Activated CD4-positive, alpha-beta memory T cell treated with anti-CD3 and anti-CD28 coated beads for 36 hours (primary cell): ENCODE measurements around the gene GUCY2C. TPM values are rescaled to one million over a fixed set of nuclear protein-coding genes. Genes with fewer than 3 reads are reported as not detected.

ENCODE experiments used
- CTCF ChIA-PET: fragments of 350-600 bp; sonication (Branson Sonifier 250); formaldehyde crosslinking; loops from one replicate; lab custom pipeline; 2021; ENCODE audit warnings: antibody characterized with exemption, inconsistent platforms; lab: Charles Lee
- POLR2A ChIA-PET: fragments of 350-600 bp; sonication (Branson Sonifier 250); formaldehyde crosslinking; loops from one replicate; lab custom pipeline; 2021; ENCODE audit warnings: antibody characterized with exemption; lab: Charles Lee
- DNase-seq: peaks from one replicate; pipeline ENCODE4 v3.0.0-alpha.2; 2020
- H3K27ac Mint-ChIP-seq: one replicate; pipeline ENCODE4 v1.8.0; 2021; ENCODE audit warnings: mixed read lengths
- H3K27me3 Mint-ChIP-seq: one replicate; pipeline ENCODE4 v1.8.0; 2021; ENCODE audit warnings: mixed read lengths
- H3K36me3 Mint-ChIP-seq: one replicate; pipeline ENCODE4 v1.8.0; 2021; ENCODE audit warnings: mixed read lengths
- H3K4me1 Mint-ChIP-seq: one replicate; pipeline ENCODE4 v1.8.0; 2021; ENCODE audit warnings: low read depth, mixed read lengths
- H3K4me3 Mint-ChIP-seq: one replicate; pipeline ENCODE4 v1.8.0; 2021; ENCODE audit warnings: mild to moderate bottlenecking, mixed read lengths
- H3K9me3 Mint-ChIP-seq: one replicate; pipeline ENCODE4 v1.8.0; 2021; ENCODE audit warnings: mixed read lengths
- intact Hi-C: fragments of 100-400 bp; cut with micrococcal nuclease; formaldehyde crosslinking; loops from one replicate; pipeline ENCODE4 v1.15.1; 2023
- total RNA-seq, 2 experiments: library from RNA; stranded (reverse); gene quantifications; one replicate each; pipeline ENCODE4 v1.2.3, GENCODE V29; 2021

Gene GUCY2C
- total RNA-seq, 2 experiments from 2014 or later = not detected

DNA sequence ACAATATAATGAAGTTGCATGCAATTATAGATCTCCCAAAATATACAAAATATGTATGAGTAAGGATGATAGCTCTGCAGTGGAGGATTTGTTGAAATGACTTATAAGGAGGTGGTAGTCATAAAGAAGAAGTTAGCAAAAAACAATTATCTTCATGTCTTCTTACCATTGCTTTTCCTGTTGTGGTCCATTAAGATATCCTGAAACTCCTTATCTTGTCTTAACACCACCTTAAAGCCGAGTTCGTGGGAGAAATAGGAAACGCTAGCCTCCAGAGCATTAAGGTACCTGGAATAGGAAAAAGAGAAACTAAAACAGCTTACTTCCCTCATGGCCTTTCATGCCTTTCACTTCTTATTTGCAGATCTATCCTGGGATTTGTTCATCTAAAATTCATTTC lies 15.2 kb downstream of the GUCY2C start:
- no peak for DNase-seq
- peaks cover 5% of the 10 kb centered on the region for H3K27me3 Mint-ChIP-seq
- intact Hi-C loops = loop anchor here (5.0 kb wide), 1 partner anchor 1021 kb away; no protein-coding TSS in a partner anchor
- no peak overlapping the region for H3K27ac Mint-ChIP-seq
- H3K9me3 Mint-ChIP-seq = no peaks in the 10 kb centered on the region
- no peaks in the 10 kb centered on the region for H3K36me3 Mint-ChIP-seq
- ChIA-PET CTCF (no interaction called here), POLR2A (no interaction called here)
- H3K4me1 Mint-ChIP-seq = peaks cover 5% of the 10 kb centered on the region
- no peak overlapping the region for H3K4me3 Mint-ChIP-seq

DNA sequence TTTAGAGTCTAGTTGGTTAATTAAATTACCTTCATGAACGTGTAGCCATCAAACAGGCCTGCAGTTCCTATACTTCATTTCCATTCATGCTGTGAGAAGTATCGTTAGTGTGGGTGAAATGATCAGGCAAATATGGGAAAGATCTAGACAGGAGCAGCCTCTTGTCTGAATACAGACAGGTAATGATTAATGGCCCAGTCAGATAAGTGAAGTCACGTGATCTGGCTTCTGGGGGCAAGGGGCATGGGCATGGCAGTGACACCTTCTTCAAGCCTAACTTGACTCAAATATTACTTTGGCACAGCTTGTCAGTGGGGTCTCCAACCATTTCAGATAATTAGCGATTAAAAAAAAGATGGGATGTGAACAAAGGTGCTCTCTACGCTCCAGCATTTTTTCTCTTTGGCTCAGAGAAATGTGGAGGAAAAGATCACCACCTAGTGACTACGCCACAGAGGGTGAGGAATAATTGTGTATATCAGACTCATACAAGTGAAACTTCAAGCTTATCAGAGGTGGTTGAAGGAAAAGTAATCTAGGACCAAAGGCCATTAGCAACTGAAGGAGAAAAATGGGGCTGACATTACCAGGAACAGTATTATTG lies 17.8 kb downstream of the GUCY2C start:
- Mint-ChIP-seq H3K9me3 (no peaks in the 10 kb centered on the region), H3K27me3 (peaks cover 11% of the 10 kb centered on the region)
- CTCF ChIA-PET = interaction anchor here (0.6 to 1.1 kb wide), 2 partner anchors 49 to 543 kb away, joined by 3 read pairs; partner anchors contain the start of gene RERG

DNA sequence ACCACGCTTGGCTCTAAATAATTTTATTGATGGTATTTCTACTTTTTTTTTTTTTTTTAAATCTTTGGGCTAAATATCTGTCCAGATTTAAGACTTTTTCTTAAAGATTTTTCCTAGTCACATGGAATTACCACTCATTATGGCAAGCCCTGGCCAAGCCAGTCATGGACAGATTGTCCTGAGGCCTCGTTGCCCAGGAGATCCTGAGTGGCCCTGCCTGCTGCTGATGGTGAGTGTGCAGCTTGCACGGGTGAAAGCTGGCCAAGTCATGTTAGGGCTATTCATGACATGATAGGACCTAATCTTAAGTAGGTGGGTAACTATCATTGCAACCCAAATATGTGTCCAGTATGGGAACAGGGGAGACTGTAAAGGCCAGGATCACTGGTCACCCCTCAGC lies 27.8 kb downstream of the GUCY2C start:
- H3K4me3 Mint-ChIP-seq = no peak overlapping the region
- ChIA-PET CTCF (interaction anchor here (1.5 kb wide), 1 partner anchor 48 kb away, joined by 3 read pairs; no protein-coding TSS in a partner anchor), POLR2A (no interaction called here)
- DNase-seq = no peak
- peaks cover 7% of the 10 kb centered on the region for H3K4me1 Mint-ChIP-seq
- H3K36me3 Mint-ChIP-seq = no peaks in the 10 kb centered on the region
- intact Hi-C loops = no loop called here
- H3K27me3 Mint-ChIP-seq = peaks cover 1% of the 10 kb centered on the region
- no peaks in the 10 kb centered on the region for H3K9me3 Mint-ChIP-seq
- no peak overlapping the region for H3K27ac Mint-ChIP-seq

More for the DNA sequence above, 17.8 kb downstream of the GUCY2C start:
- intact Hi-C loops = no loop called here
- Mint-ChIP-seq H3K27ac (no peak overlapping the region), H3K4me1 (peaks cover 5% of the 10 kb centered on the region), H3K4me3 (no peak overlapping the region), H3K36me3 (no peaks in the 10 kb centered on the region)
- POLR2A ChIA-PET = no interaction called here
- DNase-seq = no peak

DNA sequence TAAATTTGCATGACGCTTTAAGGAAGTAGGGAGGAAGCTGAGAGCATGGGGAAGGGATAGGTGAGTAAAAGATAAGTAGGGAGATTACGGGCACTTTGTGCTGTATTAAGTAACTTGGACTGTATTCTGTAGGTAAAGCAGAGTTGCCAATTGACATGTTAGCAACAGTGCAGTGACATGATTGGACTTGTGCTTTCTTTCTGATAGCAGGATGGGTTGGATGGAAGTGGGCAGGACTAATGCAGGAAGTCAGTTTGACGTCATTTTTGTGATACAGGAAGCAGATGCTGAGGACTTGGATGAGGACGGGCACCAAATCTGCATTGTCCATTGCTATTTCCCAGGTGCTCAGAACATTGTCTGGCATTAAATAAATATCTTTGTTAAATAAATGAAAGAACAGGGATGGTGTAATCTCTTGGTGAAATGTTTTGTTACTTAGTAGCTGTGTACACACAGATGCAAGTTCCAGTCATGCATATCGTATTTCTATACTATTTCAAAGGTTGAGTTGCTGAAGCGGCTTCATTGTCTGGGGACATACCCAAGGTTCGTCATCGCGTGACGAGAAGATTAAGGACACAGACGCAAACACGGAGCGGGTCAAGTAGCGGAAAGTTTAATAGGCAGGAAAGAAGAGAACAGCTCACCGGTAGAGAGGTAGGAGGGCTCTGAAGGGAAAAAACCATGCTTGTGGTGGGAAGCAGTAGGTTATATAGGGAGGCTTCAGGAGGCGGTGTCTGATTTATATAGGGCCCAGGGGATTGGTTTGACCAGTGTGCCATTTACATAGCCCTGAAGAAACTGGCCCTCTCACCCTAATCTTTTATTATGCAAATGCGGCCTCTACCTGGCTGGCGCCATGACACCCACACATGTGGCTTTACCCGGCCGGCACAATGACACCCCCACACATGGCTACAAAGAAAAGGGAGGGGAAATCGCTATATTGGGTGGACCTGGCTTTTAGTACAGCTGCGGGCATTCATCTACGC lies 30.7 kb downstream of the GUCY2C start:
- no peaks in the 10 kb centered on the region for H3K36me3 Mint-ChIP-seq
- intact Hi-C loops = no loop called here
- peaks cover 7% of the 10 kb centered on the region for H3K4me1 Mint-ChIP-seq
- no peak for DNase-seq
- CTCF ChIA-PET = interaction anchor here (2.7 to 6.2 kb wide), 3 partner anchors 37 to 479 kb away, joined by 9 to 44 read pairs (median 26); no protein-coding TSS in a partner anchor
- H3K27me3 Mint-ChIP-seq = no peaks in the 10 kb centered on the region
- H3K27ac Mint-ChIP-seq = no peak overlapping the region
- no peak overlapping the region for H3K4me3 Mint-ChIP-seq
- H3K9me3 Mint-ChIP-seq = no peaks in the 10 kb centered on the region
- POLR2A ChIA-PET = interaction anchor here (1.1 kb wide), 1 partner anchor 11 kb away, joined by 3 read pairs; no protein-coding TSS in a partner anchor

DNA sequence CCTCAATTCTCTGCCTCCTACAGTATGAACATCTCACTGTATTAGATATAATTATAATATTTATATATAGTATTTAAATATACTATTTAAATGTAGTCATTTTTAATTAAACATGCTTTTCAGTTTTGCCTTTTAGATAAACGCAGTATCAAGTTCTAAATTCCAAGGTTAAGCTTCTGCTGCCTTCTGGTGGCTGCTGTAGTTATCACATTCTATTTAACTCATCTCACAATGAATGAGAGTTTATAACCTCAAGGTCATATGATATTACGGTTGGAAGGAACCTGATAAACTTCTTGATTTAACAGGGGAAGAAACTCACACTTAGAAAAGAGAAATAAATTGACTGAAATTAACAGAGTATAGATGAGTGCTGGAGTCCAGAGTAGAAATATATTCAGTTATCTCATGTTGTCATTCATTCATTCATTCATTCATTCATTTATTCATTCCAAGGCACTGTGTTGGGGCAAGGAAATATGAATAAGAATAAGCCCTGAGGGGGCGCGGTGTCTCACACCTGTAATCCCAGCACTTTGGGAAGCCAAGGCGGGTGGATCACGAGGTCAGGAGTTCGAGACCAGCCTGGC lies 31.9 kb downstream of the GUCY2C start:
- ChIA-PET POLR2A (interaction anchor here (1.1 kb wide), 1 partner anchor 10 kb away, joined by 3 read pairs; no protein-coding TSS in a partner anchor), CTCF (interaction anchor here (0.6 to 6.2 kb wide), 7 partner anchors 31 to 1387 kb away, joined by 3 to 44 read pairs (median 5); no protein-coding TSS in a partner anchor)
- DNase-seq = peak; percentile 15
- Mint-ChIP-seq H3K4me1 (peaks cover 7% of the 10 kb centered on the region), H3K4me3 (no peak overlapping the region), H3K27ac (no peak overlapping the region), H3K9me3 (no peaks in the 10 kb centered on the region), H3K36me3 (no peaks in the 10 kb centered on the region), H3K27me3 (no peaks in the 10 kb centered on the region)
- intact Hi-C loops = loop anchor here (1.0 kb wide), 3 partner anchors 34 to 478 kb away; no protein-coding TSS in a partner anchor

DNA sequence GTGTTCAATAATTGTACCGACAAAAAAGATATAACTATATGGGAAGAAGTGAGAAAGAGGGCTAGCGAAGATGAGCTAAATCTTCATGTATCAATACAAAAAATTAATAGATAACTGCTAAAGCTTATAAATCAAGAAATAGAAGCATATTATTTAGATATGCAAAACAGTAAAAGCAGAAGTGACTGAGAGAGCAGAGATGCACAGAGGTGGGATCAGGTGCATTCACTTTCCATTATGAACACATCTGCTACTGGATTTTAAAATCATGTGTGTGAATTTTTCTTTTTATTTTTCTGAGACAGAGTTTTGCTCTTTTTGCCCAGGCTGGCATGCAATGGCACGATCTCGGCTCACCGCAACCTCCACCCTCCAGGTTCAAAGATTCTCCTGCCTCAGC lies 33.4 kb downstream of the GUCY2C start:
- no peaks in the 10 kb centered on the region for H3K36me3 Mint-ChIP-seq
- ChIA-PET POLR2A (no interaction called here), CTCF (interaction anchor here (1.0 to 6.2 kb wide), 4 partner anchors 34 to 425 kb away, joined by 3 to 44 read pairs (median 14); no protein-coding TSS in a partner anchor)
- no peak for DNase-seq
- H3K4me3 Mint-ChIP-seq = no peak overlapping the region
- peaks cover 7% of the 10 kb centered on the region for H3K4me1 Mint-ChIP-seq
- no peaks in the 10 kb centered on the region for H3K9me3 Mint-ChIP-seq
- intact Hi-C loops = no loop called here
- peaks cover 2% of the 10 kb centered on the region for H3K27me3 Mint-ChIP-seq
- no peak overlapping the region for H3K27ac Mint-ChIP-seq

DNA sequence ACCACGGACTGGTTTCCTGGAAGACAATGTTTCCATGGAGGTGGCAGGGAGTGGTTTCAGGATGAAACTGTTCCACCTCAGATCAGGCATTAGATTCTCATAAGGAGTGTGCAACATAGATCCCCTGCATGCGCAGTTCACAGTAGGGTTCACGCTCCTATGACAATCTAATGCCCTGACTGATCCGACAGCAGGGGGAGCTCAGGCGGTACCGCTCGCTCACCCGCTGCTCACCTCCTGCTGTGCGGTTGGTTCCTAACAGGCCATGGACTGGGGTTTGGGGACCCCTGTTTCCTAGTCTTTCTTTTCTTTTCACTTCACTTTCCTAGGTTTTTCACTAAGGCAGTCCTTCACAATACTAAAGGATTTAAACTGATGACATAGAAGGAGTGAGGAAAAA lies 39.6 kb downstream of the GUCY2C start:
- no peak overlapping the region for H3K4me3 Mint-ChIP-seq
- H3K27ac Mint-ChIP-seq = no peak overlapping the region
- no peak for DNase-seq
- H3K9me3 Mint-ChIP-seq = no peaks in the 10 kb centered on the region
- ChIA-PET POLR2A (no interaction called here), CTCF (no interaction called here)
- peaks cover 7% of the 10 kb centered on the region for H3K4me1 Mint-ChIP-seq
- intact Hi-C loops = no loop called here
- peaks cover 2% of the 10 kb centered on the region for H3K27me3 Mint-ChIP-seq
- no peaks in the 10 kb centered on the region for H3K36me3 Mint-ChIP-seq

DNA sequence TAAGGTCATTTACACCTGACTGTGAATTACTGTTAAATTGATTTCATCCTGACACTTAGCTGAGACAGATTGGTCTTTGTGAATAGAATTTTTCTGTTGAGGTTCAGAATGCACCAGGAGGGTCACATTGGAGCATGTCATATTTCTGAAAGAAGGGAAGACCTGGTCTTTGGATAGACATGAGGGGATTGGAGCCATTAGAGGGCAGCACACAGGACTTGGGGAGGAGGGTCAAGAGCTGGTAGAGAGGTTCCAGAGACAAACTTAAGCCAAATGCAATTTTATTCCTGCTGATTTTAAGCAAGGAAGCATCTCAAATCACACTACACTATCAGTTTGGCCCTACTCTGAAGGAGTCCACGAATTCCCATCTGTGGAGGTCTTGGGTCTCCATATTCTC lies 41.1 kb downstream of the GUCY2C start:
- CTCF ChIA-PET = interaction anchor here (1.6 kb wide), 1 partner anchor 10 kb away, joined by 3 read pairs; no protein-coding TSS in a partner anchor
- DNase-seq = no peak
- no peaks in the 10 kb centered on the region for H3K9me3 Mint-ChIP-seq
- H3K4me3 Mint-ChIP-seq = no peak overlapping the region
- POLR2A ChIA-PET = no interaction called here
- H3K4me1 Mint-ChIP-seq = peaks cover 7% of the 10 kb centered on the region
- H3K36me3 Mint-ChIP-seq = no peaks in the 10 kb centered on the region
- intact Hi-C loops = no loop called here
- no peak overlapping the region for H3K27ac Mint-ChIP-seq
- peaks cover 2% of the 10 kb centered on the region for H3K27me3 Mint-ChIP-seq

DNA sequence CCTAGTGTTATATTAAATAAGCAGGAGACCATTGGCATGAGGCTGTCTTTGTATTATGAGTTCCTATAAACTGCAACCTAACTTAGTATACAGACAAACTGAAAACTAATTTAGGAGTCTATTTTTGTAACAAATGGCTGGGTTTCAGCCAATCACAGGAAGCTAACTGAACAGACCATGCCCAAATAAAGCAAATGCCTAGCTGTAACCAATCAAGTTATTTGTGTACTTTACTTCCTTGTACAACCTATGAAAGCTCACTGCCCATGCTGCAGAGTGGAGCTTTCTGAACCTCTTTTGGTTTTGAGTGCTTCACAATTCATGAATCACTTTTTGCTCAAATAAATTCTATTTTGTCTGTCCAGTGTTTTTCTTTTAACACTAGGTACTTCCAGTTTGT lies 41.6 kb downstream of the GUCY2C start:
- ChIA-PET CTCF (interaction anchor here (1.6 kb wide), 1 partner anchor 9 kb away, joined by 3 read pairs; no protein-coding TSS in a partner anchor), POLR2A (interaction anchor here (0.6 kb wide), 1 partner anchor 10 kb away, joined by 3 read pairs; no protein-coding TSS in a partner anchor)
- H3K36me3 Mint-ChIP-seq = no peaks in the 10 kb centered on the region
- no peak overlapping the region for H3K27ac Mint-ChIP-seq
- no peak overlapping the region for H3K4me3 Mint-ChIP-seq
- no peak for DNase-seq
- H3K27me3 Mint-ChIP-seq = peaks cover 2% of the 10 kb centered on the region
- peaks cover 7% of the 10 kb centered on the region for H3K4me1 Mint-ChIP-seq
- H3K9me3 Mint-ChIP-seq = no peaks in the 10 kb centered on the region
- intact Hi-C loops = no loop called here

DNA sequence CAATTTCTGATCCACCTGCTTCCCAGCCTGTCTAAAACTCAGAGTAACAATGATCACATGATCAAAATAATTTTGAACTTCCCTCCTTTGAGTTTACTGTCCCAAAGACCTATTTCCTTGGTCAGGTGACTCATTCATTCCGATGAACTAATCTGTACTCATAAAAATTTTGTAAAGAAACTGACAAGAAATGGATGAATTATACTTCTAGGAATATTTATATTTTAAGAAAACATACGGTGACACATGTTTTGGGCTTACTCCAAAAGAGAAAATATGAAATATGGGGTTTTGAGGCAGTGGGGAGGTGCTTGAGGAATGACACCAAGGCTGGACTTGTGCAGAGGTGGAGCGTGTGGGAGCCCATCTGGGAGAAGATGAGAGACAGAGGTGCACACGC lies 42.0 kb downstream of the GUCY2C start:
- intact Hi-C loops = no loop called here
- no peaks in the 10 kb centered on the region for H3K9me3 Mint-ChIP-seq
- DNase-seq = no peak
- H3K27ac Mint-ChIP-seq = no peak overlapping the region
- H3K4me1 Mint-ChIP-seq = peaks cover 7% of the 10 kb centered on the region
- ChIA-PET POLR2A (interaction anchor here (0.6 kb wide), 1 partner anchor 10 kb away, joined by 3 read pairs; no protein-coding TSS in a partner anchor), CTCF (no interaction called here)
- H3K27me3 Mint-ChIP-seq = peaks cover 2% of the 10 kb centered on the region
- H3K4me3 Mint-ChIP-seq = no peak overlapping the region
- no peaks in the 10 kb centered on the region for H3K36me3 Mint-ChIP-seq

DNA sequence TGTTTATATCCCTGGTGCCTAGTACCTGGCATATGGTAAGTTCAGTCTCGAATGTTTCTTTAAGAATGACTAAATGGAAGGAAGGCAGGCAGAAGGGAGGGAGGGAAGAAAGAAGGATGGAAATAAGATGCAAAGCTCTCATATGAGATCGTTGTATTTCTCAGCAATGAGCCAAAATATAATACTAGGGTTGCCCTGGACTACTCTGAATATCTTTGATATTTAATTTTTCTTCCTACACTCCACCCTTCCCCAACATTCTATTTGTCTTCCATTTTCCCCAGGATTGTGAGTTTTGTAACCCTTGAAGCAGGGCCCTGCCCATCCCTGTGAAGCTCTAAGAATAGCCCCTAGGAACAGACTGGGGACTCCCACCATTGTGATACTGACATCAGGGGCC lies 43.9 kb downstream of the GUCY2C start:
- Mint-ChIP-seq H3K36me3 (no peaks in the 10 kb centered on the region), H3K4me3 (no peak overlapping the region), H3K9me3 (no peaks in the 10 kb centered on the region), H3K4me1 (peaks cover 7% of the 10 kb centered on the region), H3K27me3 (no peaks in the 10 kb centered on the region), H3K27ac (no peak overlapping the region)
- POLR2A ChIA-PET = no interaction called here
- intact Hi-C loops = no loop called here
- no peak for DNase-seq
- CTCF ChIA-PET = interaction anchor here (1.1 kb wide), 1 partner anchor 23 kb away, joined by 3 read pairs; no protein-coding TSS in a partner anchor
